Activated CD4-positive, alpha-beta T cell treated with anti-CD3 and anti-CD28 coated beads for 36 hours (primary cell): Measurements from ENCODE around the gene RHBDL1. TPM values are rescaled to one million over a fixed set of nuclear protein-coding genes. Genes with fewer than 3 reads are reported as not detected.

ENCODE experiments used
- ATAC-seq: fragments of 200-7000 bp; cut with Tn5 transposase; one replicate; pipeline ENCODE4 v1.10.0; 2021; ENCODE audit warnings: mild to moderate bottlenecking, moderate library complexity
- CTCF ChIA-PET: fragments of 350-600 bp; sonication (Branson Sonifier 250); formaldehyde crosslinking; loops from one replicate; lab custom pipeline; 2021; ENCODE audit warnings: antibody characterized with exemption; lab: Charles Lee
- POLR2A ChIA-PET: fragments of 350-600 bp; sonication (Branson Sonifier 250); formaldehyde crosslinking; loops from one replicate; lab custom pipeline; 2021; ENCODE audit warnings: antibody characterized with exemption, inconsistent platforms; lab: Charles Lee
- DNase-seq: peaks from one replicate; pipeline ENCODE4 v3.0.0-alpha.2; 2020
- H3K27ac Mint-ChIP-seq: one replicate; pipeline ENCODE4 v1.8.0; 2021; ENCODE audit warnings: mixed read lengths
- H3K27me3 Mint-ChIP-seq: one replicate; pipeline ENCODE4 v1.8.0; 2021; ENCODE audit warnings: mixed read lengths
- H3K36me3 Mint-ChIP-seq: one replicate; pipeline ENCODE4 v1.8.0; 2021; ENCODE audit warnings: low read depth, mixed read lengths
- H3K4me1 Mint-ChIP-seq: one replicate; pipeline ENCODE4 v1.8.0; 2021; ENCODE audit warnings: mixed read lengths
- H3K4me3 Mint-ChIP-seq: one replicate; pipeline ENCODE4 v1.8.0; 2021; ENCODE audit warnings: mild to moderate bottlenecking, moderate library complexity, mixed read lengths
- H3K9me3 Mint-ChIP-seq: one replicate; pipeline ENCODE4 v1.8.0; 2021; ENCODE audit warnings: low read depth, mixed read lengths
- intact Hi-C, 2 experiments: fragments of 100-400 bp; cut with DNase I in 1 of 2; cut with micrococcal nuclease in 1 of 2; formaldehyde crosslinking; loops; one replicate each; pipeline versions ENCODE4 v1.14.2 to v1.15.1; 2022 to 2024; cut with DNase I, micrococcal nuclease
- total RNA-seq, 2 experiments: library from RNA; stranded (reverse); gene quantifications; one replicate each; pipeline ENCODE4 v1.2.3, GENCODE V29; 2021

RHBDL1 gene
- total RNA-seq, 2 experiments from 2014 or later, result 0.40 to 0.59 TPM

DNA sequence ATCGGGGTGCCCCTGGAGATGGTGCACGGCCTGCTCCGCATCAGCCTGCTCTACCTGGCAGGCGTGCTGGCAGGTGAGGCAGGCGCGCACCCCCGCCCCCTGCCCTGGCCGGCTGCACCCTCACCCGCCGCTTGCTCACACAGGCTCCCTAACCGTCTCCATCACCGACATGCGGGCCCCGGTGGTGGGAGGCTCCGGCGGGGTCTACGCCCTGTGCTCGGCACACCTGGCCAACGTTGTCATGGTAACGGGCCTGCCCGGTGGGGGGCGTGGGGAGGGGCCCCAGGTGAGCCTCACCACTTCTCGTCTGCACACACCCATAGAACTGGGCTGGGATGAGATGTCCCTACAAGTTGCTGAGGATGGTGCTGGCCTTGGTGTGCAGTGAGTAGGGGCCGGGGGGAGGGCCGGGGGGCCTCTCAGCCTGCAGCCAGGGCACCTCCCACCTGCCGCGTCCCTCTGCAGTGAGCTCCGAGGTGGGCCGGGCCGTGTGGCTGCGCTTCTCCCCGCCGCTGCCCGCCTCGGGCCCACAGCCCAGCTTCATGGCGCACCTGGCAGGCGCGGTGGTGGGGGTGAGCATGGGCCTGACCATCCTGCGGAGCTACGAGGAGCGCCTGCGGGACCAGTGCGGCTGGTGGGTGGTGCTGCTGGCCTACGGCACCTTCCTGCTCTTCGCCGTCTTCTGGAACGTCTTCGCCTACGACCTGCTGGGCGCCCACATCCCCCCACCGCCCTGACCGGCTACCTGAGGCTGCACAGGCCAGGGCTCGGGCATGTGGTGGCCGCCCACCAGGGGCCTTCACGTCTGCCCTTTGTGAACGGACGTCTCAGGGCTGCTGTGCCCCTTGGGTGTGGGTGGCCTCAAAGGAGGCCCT lies 2.1 kb downstream of the RHBDL1 start:
- ChIA-PET CTCF (no interaction called here), POLR2A (interaction anchor here (0.5 kb wide), 1 partner anchor 285 kb away, joined by 4 read pairs; no protein-coding TSS in a partner anchor)
- ATAC-seq (no peak), DNase-seq (no peak)
- Mint-ChIP-seq H3K27me3 (peaks cover 2% of the 10 kb centered on the region), H3K4me1 (peaks cover 27% of the 10 kb centered on the region), H3K4me3 (no peak overlapping the region), H3K27ac (no peak overlapping the region), H3K36me3 (peaks cover 18% of the 10 kb centered on the region), H3K9me3 (no peaks in the 10 kb centered on the region)
- intact Hi-C loops, result no loop called here

DNA sequence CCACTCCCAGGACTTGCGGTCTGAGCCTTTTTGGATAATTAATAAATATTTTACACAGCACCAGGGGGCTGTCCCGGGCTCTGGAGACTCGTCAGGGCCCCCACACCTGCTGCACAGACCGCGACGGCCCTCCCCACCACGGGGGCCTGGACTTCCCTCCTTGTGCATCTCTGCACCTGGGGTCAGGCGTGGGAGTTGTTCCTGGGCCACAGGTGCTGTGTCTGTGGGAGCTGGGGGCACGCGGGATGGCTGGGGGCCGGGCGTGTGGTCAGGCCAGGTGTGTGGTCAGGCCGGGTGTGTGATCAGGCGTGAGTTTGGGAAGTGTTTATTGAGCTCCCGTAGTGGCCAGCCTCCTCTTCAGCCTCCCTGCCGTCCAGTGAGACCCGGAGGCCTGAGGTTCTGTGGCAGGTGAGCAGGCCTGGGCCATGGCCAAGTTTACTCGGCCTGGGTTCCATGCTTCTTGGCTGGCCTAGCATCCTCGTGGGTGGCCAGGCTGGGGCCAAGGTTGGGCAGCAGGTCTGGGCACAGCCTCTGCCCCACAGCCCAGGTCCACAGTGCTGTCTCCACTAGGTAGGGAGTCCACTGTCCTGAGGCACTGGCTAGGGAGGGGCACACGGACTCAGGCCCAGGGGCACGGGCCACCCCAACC lies 2.9 kb downstream of the RHBDL1 start:
- no peak for DNase-seq
- ChIA-PET POLR2A (interaction anchor here (1.0 kb wide), 1 partner anchor 110 kb away, joined by 4 read pairs; the partner anchor contains the start of genes CHTF18 and RPUSD1), CTCF (interaction anchor here (0.7 to 0.8 kb wide), 2 partner anchors 8 to 10 kb away, joined by 3 to 5 read pairs; partner anchors contain the start of gene RHOT2)
- peaks cover 35% of the 10 kb centered on the region for H3K4me1 Mint-ChIP-seq
- peaks cover 18% of the 10 kb centered on the region for H3K36me3 Mint-ChIP-seq
- peaks cover 2% of the 10 kb centered on the region for H3K27me3 Mint-ChIP-seq
- intact Hi-C loops, result no loop called here
- H3K4me3 Mint-ChIP-seq, result no peak overlapping the region
- H3K9me3 Mint-ChIP-seq, result no peaks in the 10 kb centered on the region
- ATAC-seq, result no peak
- H3K27ac Mint-ChIP-seq, result no peak overlapping the region

DNA sequence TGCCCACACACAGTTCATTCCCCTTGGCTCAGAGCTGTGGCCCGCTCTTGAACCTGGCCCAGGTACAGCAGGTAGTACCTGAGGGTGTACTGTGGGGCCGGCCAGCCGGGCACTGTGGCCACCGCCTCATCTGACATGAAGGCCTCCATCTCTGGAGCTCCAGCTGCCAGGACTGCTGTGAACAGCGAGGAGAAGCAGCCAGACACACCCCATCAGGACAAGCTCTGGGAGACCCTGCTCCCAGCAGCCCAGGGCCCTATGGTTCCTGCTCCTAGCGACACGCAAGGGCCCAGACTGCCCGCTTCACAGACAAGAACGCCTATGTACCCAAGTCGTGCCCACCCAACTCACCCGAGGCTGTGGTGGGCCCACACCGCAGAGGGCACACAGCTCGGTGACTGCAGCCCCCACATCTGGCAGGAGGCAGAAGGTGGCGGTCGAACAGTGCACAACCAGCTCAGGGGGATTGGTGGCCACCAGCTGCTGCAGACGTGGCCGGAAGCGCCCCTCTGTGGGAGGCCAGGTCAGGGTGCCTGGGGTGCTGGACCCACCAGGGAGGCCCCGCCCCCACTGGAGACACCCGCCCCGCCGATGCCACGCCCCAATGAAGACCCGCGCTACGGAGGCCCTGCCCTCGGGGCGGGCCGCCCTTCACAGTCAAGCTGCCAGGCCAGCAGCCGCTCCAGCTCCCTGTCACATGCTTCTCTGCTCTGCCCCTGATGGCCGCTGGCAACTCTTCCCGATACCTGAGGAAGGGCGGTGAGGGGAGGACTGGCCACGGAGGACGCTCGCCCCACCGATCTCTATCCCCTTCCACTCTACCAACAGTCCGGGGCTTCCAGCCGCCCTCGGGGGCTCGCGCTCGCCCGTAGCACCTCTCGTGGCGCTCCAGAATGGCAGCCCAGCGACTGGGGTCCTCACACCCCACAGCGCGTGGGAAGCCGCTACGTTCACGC lies 3.7 kb downstream of the RHBDL1 start:
- Mint-ChIP-seq H3K4me3 (peak overlapping the region; percentile 76), H3K4me1 (peaks cover 36% of the 10 kb centered on the region), H3K36me3 (peaks cover 20% of the 10 kb centered on the region), H3K27me3 (peaks cover 2% of the 10 kb centered on the region), H3K27ac (peak overlapping the region; percentile 33), H3K9me3 (no peaks in the 10 kb centered on the region)
- POLR2A ChIA-PET, result interaction anchor here (1.0 kb wide), 2 partner anchors 109 to 741 kb away, joined by 3 to 4 read pairs; partner anchors contain the start of genes CHTF18, RPUSD1 and UQCC4
- CTCF ChIA-PET, result interaction anchor here (0.7 to 0.8 kb wide), 2 partner anchors 9 to 11 kb away, joined by 3 to 5 read pairs; partner anchors contain the start of gene RHOT2
- DNase-seq (peak; percentile 72), ATAC-seq (peak; percentile 9)
- intact Hi-C loops, result loop anchor here in 1 of 2 experiments (1.0 kb wide), 4 partner anchors 11 to 327 kb away; partner anchors contain the start of genes AXIN1, MCRIP2 and RHOT2

- peak; percentile 52 for ATAC-seq
- H3K27ac Mint-ChIP-seq, result peak within 1 kb of the TSS; percentile 73
- intact Hi-C loops, result loop anchor here (1.0 to 5.0 kb wide), 16 partner anchors 10 to 1092 kb away; partner anchors contain the start of genes METTL26 (in 2 of the 2), ANTKMT (in 1 of the 2), AXIN1 (in 1 of the 2) and CAPN15 (in 1 of the 2)
- peaks cover 2% of the 10 kb centered on the region for H3K27me3 Mint-ChIP-seq
- peak; percentile 96 for DNase-seq
- POLR2A ChIA-PET, result interaction anchor here (1.0 kb wide), 1 partner anchor 740 kb away, joined by 3 read pairs; the partner anchor contains the start of gene UQCC4
- H3K4me1 Mint-ChIP-seq, result peaks cover 37% of the 10 kb centered on the region
- peak within 1 kb of the TSS; percentile 76 for H3K4me3 Mint-ChIP-seq
- H3K36me3 Mint-ChIP-seq, result peaks cover 21% of the 10 kb centered on the region
- H3K9me3 Mint-ChIP-seq, result no peaks in the 10 kb centered on the region
- CTCF ChIA-PET, result no interaction called here
Observed at GRCh38 chr16:679814-680624, 4.5 kb downstream of the RHBDL1 start, which contains the start of gene STUB1. Gene STUB1 (plus strand): TSS chr16:680410. CDS start chr16:680526, 116 bp downstream.

DNA sequence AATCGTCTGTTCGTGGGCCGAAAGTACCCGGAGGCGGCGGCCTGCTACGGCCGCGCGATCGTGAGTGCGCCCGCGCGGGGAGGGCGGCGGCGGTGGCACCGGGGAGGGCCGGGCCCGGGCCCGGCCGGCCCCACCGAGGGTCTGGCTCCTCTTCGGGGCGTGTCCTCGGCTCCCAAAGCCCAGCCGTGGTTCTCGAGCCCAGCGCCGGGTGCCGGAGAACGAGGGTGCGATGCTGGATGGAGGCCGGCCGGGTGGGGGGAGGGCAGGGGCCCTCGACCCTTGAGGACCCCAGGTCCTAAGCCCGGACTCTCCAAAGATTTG lies 5.1 kb downstream of the RHBDL1 start:
- Mint-ChIP-seq H3K27me3 (no peaks in the 10 kb centered on the region), H3K36me3 (peaks cover 24% of the 10 kb centered on the region), H3K4me3 (peak overlapping the region; percentile 76), H3K27ac (peak overlapping the region; percentile 47), H3K4me1 (peaks cover 35% of the 10 kb centered on the region), H3K9me3 (no peaks in the 10 kb centered on the region)
- CTCF ChIA-PET, result interaction anchor here (1.0 kb wide), 1 partner anchor 37 kb away, joined by 4 read pairs; no protein-coding TSS in a partner anchor
- intact Hi-C loops, result loop anchor here (1.0 to 5.0 kb wide), 12 partner anchors 10 to 1092 kb away; partner anchors contain the start of genes METTL26 (in 2 of the 2), ANTKMT (in 1 of the 2), CAPN15 (in 1 of the 2) and CHTF18 (in 1 of the 2)
- DNase-seq (no peak), ATAC-seq (no peak)
- POLR2A ChIA-PET, result no interaction called here

GRCh38 chr16:680967-681745 lies 5.7 kb downstream of the RHBDL1 start:
- Mint-ChIP-seq H3K4me3 (peak overlapping the region; percentile 76), H3K36me3 (peaks cover 28% of the 10 kb centered on the region), H3K9me3 (no peaks in the 10 kb centered on the region), H3K4me1 (peaks cover 36% of the 10 kb centered on the region), H3K27ac (peak overlapping the region; percentile 47), H3K27me3 (no peaks in the 10 kb centered on the region)
- intact Hi-C loops, result loop anchor here (1.0 to 5.0 kb wide), 12 partner anchors 9 to 1091 kb away; partner anchors contain the start of genes METTL26 (in 2 of the 2), ANTKMT (in 1 of the 2), CAPN15 (in 1 of the 2) and CHTF18 (in 1 of the 2)
- ChIA-PET CTCF (interaction anchor here (0.6 to 1.0 kb wide), 2 partner anchors 38 to 59 kb away, joined by 4 read pairs; no protein-coding TSS in a partner anchor), POLR2A (no interaction called here)
- DNase-seq (peak; percentile 40), ATAC-seq (no peak)

DNA sequence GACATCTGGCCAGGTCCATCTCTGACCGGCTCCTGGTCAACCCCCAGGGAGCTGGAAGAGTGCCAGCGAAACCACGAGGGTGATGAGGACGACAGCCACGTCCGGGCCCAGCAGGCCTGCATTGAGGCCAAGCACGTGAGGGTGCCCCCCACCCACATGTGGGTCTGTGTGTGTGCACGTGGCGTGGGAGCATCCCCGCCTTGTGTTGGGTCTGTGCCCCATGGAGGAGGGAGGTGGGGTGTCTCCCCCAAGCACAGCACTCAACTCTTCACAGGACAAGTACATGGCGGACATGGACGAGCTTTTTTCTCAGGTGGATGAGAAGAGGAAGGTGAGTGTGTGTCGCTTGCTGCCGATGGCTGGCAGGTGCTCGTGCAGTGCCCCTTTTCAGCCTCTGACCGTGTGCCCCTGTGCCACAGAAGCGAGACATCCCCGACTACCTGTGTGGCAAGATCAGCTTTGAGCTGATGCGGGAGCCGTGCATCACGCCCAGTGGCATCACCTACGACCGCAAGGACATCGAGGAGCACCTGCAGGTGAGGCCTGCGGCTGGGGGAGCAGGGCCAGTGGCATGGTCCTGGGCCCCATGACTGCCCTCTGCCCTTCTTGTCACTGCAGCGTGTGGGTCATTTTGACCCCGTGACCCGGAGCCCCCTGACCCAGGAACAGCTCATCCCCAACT lies 6.4 kb downstream of the RHBDL1 start:
- POLR2A ChIA-PET, result no interaction called here
- Mint-ChIP-seq H3K36me3 (peaks cover 32% of the 10 kb centered on the region), H3K27ac (peak overlapping the region; percentile 26), H3K27me3 (no peaks in the 10 kb centered on the region), H3K4me1 (peaks cover 34% of the 10 kb centered on the region), H3K9me3 (no peaks in the 10 kb centered on the region), H3K4me3 (peak overlapping the region; percentile 76)
- no peak for ATAC-seq
- DNase-seq, result no peak
- intact Hi-C loops, result loop anchor here (5.0 kb wide), 7 partner anchors 40 to 1090 kb away; partner anchors contain the start of genes ANTKMT (in 1 of the 2), CAPN15 (in 1 of the 2), DECR2 (in 1 of the 2) and EME2 (in 1 of the 2)
- CTCF ChIA-PET, result interaction anchor here (0.6 to 1.0 kb wide), 2 partner anchors 39 to 60 kb away, joined by 4 read pairs; no protein-coding TSS in a partner anchor

GRCh38 chr16:682493-683395 lies 7.3 kb downstream of the RHBDL1 start:
- POLR2A ChIA-PET, result no interaction called here
- CTCF ChIA-PET, result interaction anchor here (0.6 kb wide), 1 partner anchor 195 kb away, joined by 4 read pairs; no protein-coding TSS in a partner anchor
- H3K27ac Mint-ChIP-seq, result peak overlapping the region; percentile 58
- intact Hi-C loops, result loop anchor here (5.0 kb wide), 7 partner anchors 40 to 1090 kb away; partner anchors contain the start of genes ANTKMT (in 1 of the 2), CAPN15 (in 1 of the 2), DECR2 (in 1 of the 2) and EME2 (in 1 of the 2)
- H3K4me1 Mint-ChIP-seq, result peaks cover 34% of the 10 kb centered on the region
- H3K9me3 Mint-ChIP-seq, result no peaks in the 10 kb centered on the region
- DNase-seq (no peak), ATAC-seq (no peak)
- peaks cover 32% of the 10 kb centered on the region for H3K36me3 Mint-ChIP-seq
- H3K27me3 Mint-ChIP-seq, result no peaks in the 10 kb centered on the region
- peak overlapping the region; percentile 76 for H3K4me3 Mint-ChIP-seq
